ENCODE results near the gene SLIT3.

SLIT3 gene

DNA sequence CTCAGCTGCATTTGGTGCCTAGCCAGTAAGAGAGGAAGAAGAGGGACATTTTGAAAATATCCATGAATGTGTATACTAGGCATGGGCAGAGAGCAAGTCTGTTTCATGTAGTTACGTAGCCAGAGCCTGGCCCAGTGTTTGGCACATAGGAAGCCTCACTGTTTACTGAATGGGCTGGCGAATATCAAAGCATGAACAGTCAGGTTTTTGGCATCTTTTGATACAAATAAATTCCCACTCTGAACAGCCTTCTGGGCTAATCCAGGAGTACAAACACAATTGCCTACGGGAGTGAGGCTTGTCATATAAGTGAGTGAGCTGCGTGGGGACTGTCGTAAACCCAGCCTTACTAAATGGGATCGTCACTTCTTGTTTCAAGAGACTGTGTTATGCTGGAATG lies 468.6 kb downstream of the SLIT3 start:
- Histone ChIP-seq H3K27me3 (ENCODE audit: low read length) (no peaks in the 10 kb centered on the region), H3F3A (ENCODE audit: insufficient read depth) (no peaks in the 10 kb centered on the region), H3K4me2 (ENCODE audit: low read depth, low read length, poor library complexity, severe bottlenecking) (no peak overlapping the region), H3K36me3 (ENCODE audit: low read length) (no peaks in the 10 kb centered on the region), H3K27ac (ENCODE audit: low read depth, low read length) (no peak overlapping the region), H2AFZ (ENCODE audit: low read depth, low read length, severe bottlenecking) (no peak overlapping the region), H3K79me2 (ENCODE audit: insufficient read depth, low read length) (no peaks in the 10 kb centered on the region), H4K20me1 (ENCODE audit: low read depth, low read length) (no peaks in the 10 kb centered on the region), H3K9ac (ENCODE audit: low read length) (no peak overlapping the region), H3K9me3 (ENCODE audit: insufficient read depth, low read length) (no peaks in the 10 kb centered on the region), H3K9me2 (replicated peaks; ENCODE audit: insufficient read depth, low read length) (no peaks in the 10 kb centered on the region), H3K4me3 (ENCODE audit: insufficient read depth, low read length, poor library complexity, severe bottlenecking) (no peak overlapping the region)
- TF ChIP-seq, protein P1, sequence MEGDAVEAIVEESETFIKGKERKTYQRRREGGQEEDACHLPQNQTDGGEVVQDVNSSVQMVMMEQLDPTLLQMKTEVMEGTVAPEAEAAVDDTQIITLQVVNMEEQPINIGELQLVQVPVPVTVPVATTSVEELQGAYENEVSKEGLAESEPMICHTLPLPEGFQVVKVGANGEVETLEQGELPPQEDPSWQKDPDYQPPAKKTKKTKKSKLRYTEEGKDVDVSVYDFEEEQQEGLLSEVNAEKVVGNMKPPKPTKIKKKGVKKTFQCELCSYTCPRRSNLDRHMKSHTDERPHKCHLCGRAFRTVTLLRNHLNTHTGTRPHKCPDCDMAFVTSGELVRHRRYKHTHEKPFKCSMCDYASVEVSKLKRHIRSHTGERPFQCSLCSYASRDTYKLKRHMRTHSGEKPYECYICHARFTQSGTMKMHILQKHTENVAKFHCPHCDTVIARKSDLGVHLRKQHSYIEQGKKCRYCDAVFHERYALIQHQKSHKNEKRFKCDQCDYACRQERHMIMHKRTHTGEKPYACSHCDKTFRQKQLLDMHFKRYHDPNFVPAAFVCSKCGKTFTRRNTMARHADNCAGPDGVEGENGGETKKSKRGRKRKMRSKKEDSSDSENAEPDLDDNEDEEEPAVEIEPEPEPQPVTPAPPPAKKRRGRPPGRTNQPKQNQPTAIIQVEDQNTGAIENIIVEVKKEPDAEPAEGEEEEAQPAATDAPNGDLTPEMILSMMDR (IDR thresholded peaks at IDR 0.05; ENCODE audit: insufficient read depth, low read length, poor library complexity, severe bottlenecking): no peak
- TF ChIP-seq EZH2phosphoT487 (conservative IDR thresholded peaks at IDR 0.05; ENCODE audit: low read length): no peak

DNA sequence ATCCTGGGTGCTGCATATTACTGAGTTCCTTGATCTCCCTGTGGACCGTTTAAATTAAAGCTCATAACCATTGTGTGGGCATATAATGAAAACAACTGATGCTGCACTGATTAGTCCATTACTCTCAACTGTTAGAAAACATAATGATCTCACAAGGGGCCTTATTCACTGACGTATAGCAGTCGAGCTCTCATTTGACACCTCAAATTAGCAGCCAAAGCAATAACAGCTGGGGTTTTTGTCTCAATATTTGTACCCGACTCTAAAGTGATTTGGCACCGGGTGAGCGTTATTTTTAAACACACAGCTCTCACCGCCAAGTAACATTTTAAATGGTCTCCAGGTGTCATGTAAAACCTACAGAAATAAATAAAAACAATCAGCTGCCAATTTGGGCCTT lies 469.6 kb downstream of the SLIT3 start:
- Histone ChIP-seq H3K4me2 (ENCODE audit: low read depth, low read length, poor library complexity, severe bottlenecking) (no peak overlapping the region), H3K9me3 (ENCODE audit: insufficient read depth, low read length) (no peaks in the 10 kb centered on the region), H3K36me3 (ENCODE audit: low read length) (no peaks in the 10 kb centered on the region), H2AFZ (ENCODE audit: low read depth, low read length, severe bottlenecking) (no peak overlapping the region), H3K9ac (ENCODE audit: low read length) (no peak overlapping the region), H3F3A (ENCODE audit: insufficient read depth) (no peaks in the 10 kb centered on the region), H3K27ac (ENCODE audit: low read depth, low read length) (no peak overlapping the region), H4K20me1 (ENCODE audit: low read depth, low read length) (no peaks in the 10 kb centered on the region), H3K4me3 (ENCODE audit: insufficient read depth, low read length, poor library complexity, severe bottlenecking) (no peak overlapping the region), H3K27me3 (ENCODE audit: low read length) (no peaks in the 10 kb centered on the region), H3K9me2 (replicated peaks; ENCODE audit: insufficient read depth, low read length) (no peaks in the 10 kb centered on the region), H3K79me2 (ENCODE audit: insufficient read depth, low read length) (no peaks in the 10 kb centered on the region)
- TF ChIP-seq, protein P1 (IDR thresholded peaks at IDR 0.05; ENCODE audit: insufficient read depth, low read length, poor library complexity, severe bottlenecking): no peak
- no peak for TF ChIP-seq EZH2phosphoT487 (conservative IDR thresholded peaks at IDR 0.05; ENCODE audit: low read length)

DNA sequence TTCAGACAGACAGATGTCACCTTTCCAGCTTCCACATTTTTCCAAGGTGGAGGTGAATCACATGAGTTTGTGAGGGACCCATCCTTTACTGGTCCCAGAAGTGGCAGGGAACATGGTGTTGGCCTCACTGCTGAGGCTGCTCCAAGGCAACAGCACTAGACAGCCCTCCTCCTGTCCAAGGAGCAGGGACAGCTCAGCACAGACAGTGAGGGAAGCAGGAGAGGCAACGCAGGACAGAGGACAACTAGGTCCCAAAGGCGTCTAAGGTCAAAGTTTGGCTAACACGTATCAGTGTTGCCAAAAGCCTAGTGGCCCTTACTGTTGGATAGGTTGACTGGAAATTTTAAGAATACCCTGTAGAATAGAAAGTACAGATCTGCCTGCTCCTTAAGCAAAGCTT lies 470.1 kb downstream of the SLIT3 start:
- no peaks in the 10 kb centered on the region for H3F3A ChIP-seq (ENCODE audit: insufficient read depth)
- no peak overlapping the region for H3K4me3 ChIP-seq (ENCODE audit: insufficient read depth, low read length, poor library complexity, severe bottlenecking)
- no peaks in the 10 kb centered on the region for H3K79me2 ChIP-seq (ENCODE audit: insufficient read depth, low read length)
- no peak overlapping the region for H3K9ac ChIP-seq (ENCODE audit: low read length)
- no peaks in the 10 kb centered on the region for H3K9me2 ChIP-seq (replicated peaks; ENCODE audit: insufficient read depth, low read length)
- TF ChIP-seq, protein P1 (IDR thresholded peaks at IDR 0.05; ENCODE audit: insufficient read depth, low read length, poor library complexity, severe bottlenecking): no peak
- TF ChIP-seq EZH2phosphoT487 (conservative IDR thresholded peaks at IDR 0.05; ENCODE audit: low read length): no peak
- H3K36me3 ChIP-seq (ENCODE audit: low read length): no peaks in the 10 kb centered on the region
- no peaks in the 10 kb centered on the region for H4K20me1 ChIP-seq (ENCODE audit: low read depth, low read length)
- H2AFZ ChIP-seq (ENCODE audit: low read depth, low read length, severe bottlenecking): no peak overlapping the region
- no peaks in the 10 kb centered on the region for H3K9me3 ChIP-seq (ENCODE audit: insufficient read depth, low read length)
- H3K4me2 ChIP-seq (ENCODE audit: low read depth, low read length, poor library complexity, severe bottlenecking): no peak overlapping the region
- no peak overlapping the region for H3K27ac ChIP-seq (ENCODE audit: low read depth, low read length)
- no peaks in the 10 kb centered on the region for H3K27me3 ChIP-seq (ENCODE audit: low read length)

All from SU-DHL-6 (cell line).